GM18526 (cell line): ENCODE measurements around the gene PPOX.

ENCODE experiments used
- POLR2A ChIP-seq: IDR thresholded peaks from 3 replicates; pipeline ENCODE4 v1.6.1; 2011; ENCODE audit not compliant: insufficient read length; ENCODE audit errors: extremely low read depth

The PPOX gene

DNA sequence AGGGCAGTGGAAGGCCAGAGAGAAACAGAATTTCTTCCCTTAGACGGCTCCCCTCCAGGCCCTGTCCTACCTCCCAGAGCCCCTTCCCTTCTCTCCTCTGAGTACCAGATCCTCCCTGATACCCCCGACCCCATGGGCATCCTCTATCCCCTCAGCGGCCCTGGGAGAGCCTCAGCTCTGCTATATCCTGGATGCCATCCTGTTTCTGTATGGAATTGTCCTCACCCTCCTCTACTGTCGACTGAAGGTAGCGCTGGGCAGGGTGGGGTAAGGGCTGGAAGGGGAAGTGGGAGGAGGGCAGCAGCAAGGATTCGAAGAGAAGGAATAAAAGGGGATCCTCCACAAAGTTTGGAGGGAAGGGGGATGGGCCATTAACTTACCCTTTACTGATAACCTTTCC lies 51.6 kb downstream of the PPOX start:
- no peak for TF ChIP-seq POLR2A

DNA sequence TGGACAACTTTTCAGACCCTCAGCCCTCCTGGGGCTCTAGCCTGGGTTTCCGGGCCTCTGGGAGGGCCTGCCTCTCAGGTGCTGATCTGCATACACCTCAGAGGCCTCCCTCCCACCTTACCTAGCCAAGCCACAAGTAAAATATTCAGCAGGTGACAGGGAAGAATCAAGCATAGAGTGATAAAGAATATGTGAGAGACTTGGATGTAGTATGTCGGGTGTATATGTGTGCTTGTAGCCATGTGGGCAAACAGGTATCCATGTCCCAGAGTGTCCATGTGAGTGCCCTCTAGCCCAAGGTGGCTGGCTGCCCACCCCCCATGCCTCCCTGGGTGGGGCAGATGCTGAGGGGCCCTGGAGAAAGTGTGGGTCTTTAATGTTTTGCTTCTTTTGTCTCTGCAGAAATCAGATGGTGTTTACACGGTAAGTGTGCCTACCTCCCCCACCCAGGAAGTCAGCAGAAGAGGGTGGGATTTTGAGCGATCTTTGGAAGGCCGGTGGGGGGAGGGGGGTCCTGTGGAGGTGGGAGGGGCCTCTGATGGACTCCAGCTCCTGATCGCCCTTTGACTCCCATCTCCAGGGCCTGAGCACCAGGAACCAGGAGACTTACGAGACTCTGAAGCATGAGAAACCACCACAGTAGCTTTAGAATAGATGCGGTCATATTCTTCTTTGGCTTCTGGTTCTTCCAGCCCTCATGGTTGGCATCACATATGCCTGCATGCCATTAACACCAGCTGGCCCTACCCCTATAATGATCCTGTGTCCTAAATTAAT lies 52.3 kb downstream of the PPOX start:
- TF ChIP-seq POLR2A = no peak

DNA sequence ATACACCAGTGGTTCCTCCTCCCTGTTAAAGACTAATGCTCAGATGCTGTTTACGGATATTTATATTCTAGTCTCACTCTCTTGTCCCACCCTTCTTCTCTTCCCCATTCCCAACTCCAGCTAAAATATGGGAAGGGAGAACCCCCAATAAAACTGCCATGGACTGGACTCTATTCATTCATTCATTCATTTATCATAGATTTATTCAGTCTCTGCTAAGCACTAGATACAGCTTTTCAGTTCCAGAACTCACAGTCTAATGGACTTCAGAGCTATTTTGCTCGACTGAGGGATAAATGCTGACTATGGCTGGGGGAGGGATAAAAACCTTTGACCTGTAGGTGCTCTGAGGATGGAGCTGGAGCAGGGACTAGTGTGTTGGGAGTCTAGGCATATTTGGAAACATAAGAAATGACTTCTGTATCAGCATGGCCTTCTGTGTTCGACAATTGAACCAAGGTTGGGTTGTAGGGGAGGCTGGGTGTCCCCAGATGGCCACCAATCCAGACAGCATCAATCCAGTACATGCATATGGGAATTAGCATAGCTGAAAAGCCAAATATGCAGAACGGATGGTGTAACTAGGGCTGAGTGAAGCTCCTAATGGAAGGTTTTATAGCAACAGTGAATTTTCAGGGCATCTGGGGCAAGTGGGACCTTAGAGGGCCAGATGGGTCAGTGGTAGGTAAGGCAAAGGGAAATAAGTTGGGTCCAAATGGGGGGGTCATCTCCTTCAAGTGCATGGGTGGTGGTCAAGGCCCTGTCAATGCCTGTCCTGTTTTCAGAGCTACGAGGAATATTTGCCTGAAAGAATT lies 53.1 kb downstream of the PPOX start:
- no peak for TF ChIP-seq POLR2A

DNA sequence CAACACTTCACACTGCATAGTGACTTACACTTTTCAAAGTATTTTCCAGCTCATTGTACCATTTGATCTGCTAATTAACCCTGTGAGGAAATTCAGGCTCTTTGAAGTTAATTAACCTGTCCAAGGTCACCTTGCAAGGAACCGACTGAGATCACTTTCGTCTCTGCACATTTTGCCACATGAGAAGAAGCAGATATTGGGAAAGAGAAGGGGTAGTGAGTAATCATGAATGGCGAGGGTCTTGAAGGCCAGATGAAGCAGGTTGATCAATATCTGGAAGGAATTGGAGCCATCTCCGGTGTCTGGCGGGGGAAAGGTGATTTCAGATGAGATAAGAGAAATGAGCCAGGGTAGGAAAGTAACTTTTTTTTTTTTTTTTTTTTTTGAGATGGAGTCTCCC lies 53.8 kb downstream of the PPOX start:
- TF ChIP-seq POLR2A = no peak
